Measurements from ENCODE around the gene AICDA. TPM values are rescaled to one million over a fixed set of nuclear protein-coding genes. Genes with fewer than 3 reads are reported as not detected.

Gene AICDA
- polyA plus RNA-seq, 1 donor (not counting 4 experiments of a cell fraction or from before 2014, with no cell fraction given) = not detected

DNA sequence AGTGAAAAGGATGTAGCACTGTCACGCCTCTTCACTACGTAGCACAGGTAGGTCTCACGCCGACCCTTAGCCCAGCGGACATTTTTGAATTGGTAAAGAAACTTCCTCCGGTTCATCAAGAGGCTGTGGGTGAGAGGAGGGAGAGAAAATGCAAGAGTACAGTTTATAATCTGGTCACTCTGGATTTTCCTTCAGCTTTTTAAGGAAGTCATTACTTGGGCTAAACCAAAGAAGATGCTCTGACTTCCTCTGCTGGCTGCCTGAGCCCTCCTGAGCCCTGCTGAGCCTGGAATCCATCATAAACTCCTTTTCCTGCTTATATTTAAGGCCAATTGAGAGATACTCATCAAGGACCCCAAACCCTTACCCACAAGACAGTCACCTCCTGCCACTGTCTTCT lies 5.8 kb downstream of the AICDA start:
- FAIRE-seq (no peak), DNase-seq (ENCODE audit: low read depth, low spot score) (no peak)
- H3K9me3 ChIP-seq (ENCODE audit: control insufficient read depth, low read depth, low read length) = no peaks in the 10 kb centered on the region
- H3K4me1 ChIP-seq (ENCODE audit: control insufficient read depth, extremely low read depth, insufficient read depth, low read length) = no peaks in the 10 kb centered on the region
- dilution Hi-C loops (cut with MboI; ENCODE audit: extremely low pct_ligation_motif_present, low sequenced_read_pairs) = no loop called here
- H3K4me3 ChIP-seq (ENCODE audit: control insufficient read depth in 2 of 3, extremely low read depth in 1 of 3, insufficient read depth in 2 of 3, low read depth in 1 of 3, low read length in 3 of 3) = no peak overlapping the region
- H2AFZ ChIP-seq (ENCODE audit: control insufficient read depth, low read length) = no peak overlapping the region
- no peak for TF ChIP-seq EZH2 (IDR thresholded peaks at IDR 0.05; ENCODE audit: low read length)
- TF ChIP-seq, protein P1, sequence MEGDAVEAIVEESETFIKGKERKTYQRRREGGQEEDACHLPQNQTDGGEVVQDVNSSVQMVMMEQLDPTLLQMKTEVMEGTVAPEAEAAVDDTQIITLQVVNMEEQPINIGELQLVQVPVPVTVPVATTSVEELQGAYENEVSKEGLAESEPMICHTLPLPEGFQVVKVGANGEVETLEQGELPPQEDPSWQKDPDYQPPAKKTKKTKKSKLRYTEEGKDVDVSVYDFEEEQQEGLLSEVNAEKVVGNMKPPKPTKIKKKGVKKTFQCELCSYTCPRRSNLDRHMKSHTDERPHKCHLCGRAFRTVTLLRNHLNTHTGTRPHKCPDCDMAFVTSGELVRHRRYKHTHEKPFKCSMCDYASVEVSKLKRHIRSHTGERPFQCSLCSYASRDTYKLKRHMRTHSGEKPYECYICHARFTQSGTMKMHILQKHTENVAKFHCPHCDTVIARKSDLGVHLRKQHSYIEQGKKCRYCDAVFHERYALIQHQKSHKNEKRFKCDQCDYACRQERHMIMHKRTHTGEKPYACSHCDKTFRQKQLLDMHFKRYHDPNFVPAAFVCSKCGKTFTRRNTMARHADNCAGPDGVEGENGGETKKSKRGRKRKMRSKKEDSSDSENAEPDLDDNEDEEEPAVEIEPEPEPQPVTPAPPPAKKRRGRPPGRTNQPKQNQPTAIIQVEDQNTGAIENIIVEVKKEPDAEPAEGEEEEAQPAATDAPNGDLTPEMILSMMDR (optimal IDR thresholded peaks at IDR 0.05 in 1 of 3, IDR thresholded peaks at IDR 0.05 in 1 of 3, conservative IDR thresholded peaks at IDR 0.05 in 1 of 3; ENCODE audit: extremely low read depth in 1 of 3, insufficient read depth in 2 of 3, low read length in 3 of 3) = no peak
- H3K9ac ChIP-seq (ENCODE audit: control insufficient read depth, extremely low read depth, insufficient read depth, low read length) = no peak overlapping the region
- H3K79me2 ChIP-seq (ENCODE audit: control insufficient read depth, insufficient read depth, low read length) = no peaks in the 10 kb centered on the region
- no peaks in the 10 kb centered on the region for H4K20me1 ChIP-seq (ENCODE audit: control insufficient read depth, extremely low read depth, insufficient read depth, low read length)
- no peaks in the 10 kb centered on the region for H3K9me1 ChIP-seq (ENCODE audit: control insufficient read depth, extremely low read depth, insufficient read depth, low read length)
- no peak overlapping the region for H3K27ac ChIP-seq (ENCODE audit: control insufficient read depth, insufficient read depth, low read length)
- H3K36me3 ChIP-seq (ENCODE audit: control insufficient read depth in 2 of 2, extremely low read depth in 1 of 2, insufficient read depth in 2 of 2, low read length in 2 of 2) = no peaks in the 10 kb centered on the region
- H3K4me2 ChIP-seq (ENCODE audit: control insufficient read depth, extremely low read depth, insufficient read depth, low read depth, low read length) = no peak overlapping the region
- H3K27me3 ChIP-seq (ENCODE audit: control insufficient read depth, extremely low read depth, insufficient read depth, low read length) = no peaks in the 10 kb centered on the region

DNA sequence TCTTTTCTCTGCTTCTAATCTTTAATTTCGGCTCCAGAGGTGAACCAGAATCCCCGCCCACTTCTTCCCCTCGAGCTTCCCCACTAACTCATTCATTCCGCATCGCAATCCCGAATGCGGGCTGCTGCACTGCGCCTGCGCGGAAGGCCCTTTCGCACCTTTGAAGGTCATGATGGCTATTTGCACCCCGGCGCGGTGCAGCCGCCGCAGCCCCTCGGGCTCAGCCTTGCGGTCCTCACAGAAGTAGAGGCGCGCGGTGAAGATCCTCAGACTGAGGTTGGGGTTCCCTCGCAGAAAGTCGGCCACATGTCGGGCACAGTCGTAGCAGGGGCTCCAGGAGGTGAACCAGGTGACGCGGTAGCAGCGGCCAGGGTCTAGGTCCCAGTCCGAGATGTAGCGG lies 7.6 kb downstream of the AICDA start:
- H2AFZ ChIP-seq (ENCODE audit: control insufficient read depth, low read length) = no peak overlapping the region
- H3K27me3 ChIP-seq (ENCODE audit: control insufficient read depth, extremely low read depth, insufficient read depth, low read length) = no peaks in the 10 kb centered on the region
- no peaks in the 10 kb centered on the region for H3K79me2 ChIP-seq (ENCODE audit: control insufficient read depth, insufficient read depth, low read length)
- dilution Hi-C loops (cut with MboI; ENCODE audit: extremely low pct_ligation_motif_present, low sequenced_read_pairs) = no loop called here
- H3K4me3 ChIP-seq (ENCODE audit: control insufficient read depth in 2 of 3, extremely low read depth in 1 of 3, insufficient read depth in 2 of 3, low read depth in 1 of 3, low read length in 3 of 3) = no peak overlapping the region
- H3K4me2 ChIP-seq (ENCODE audit: control insufficient read depth, extremely low read depth, insufficient read depth, low read depth, low read length) = no peak overlapping the region
- no peaks in the 10 kb centered on the region for H4K20me1 ChIP-seq (ENCODE audit: control insufficient read depth, extremely low read depth, insufficient read depth, low read length)
- FAIRE-seq = no peak
- H3K9ac ChIP-seq (ENCODE audit: control insufficient read depth, extremely low read depth, insufficient read depth, low read length) = no peak overlapping the region
- H3K27ac ChIP-seq (ENCODE audit: control insufficient read depth, insufficient read depth, low read length) = no peak overlapping the region
- H3K9me1 ChIP-seq (ENCODE audit: control insufficient read depth, extremely low read depth, insufficient read depth, low read length) = no peaks in the 10 kb centered on the region
- no peaks in the 10 kb centered on the region for H3K9me3 ChIP-seq (ENCODE audit: control insufficient read depth, low read depth, low read length)
- H3K4me1 ChIP-seq (ENCODE audit: control insufficient read depth, extremely low read depth, insufficient read depth, low read length) = no peaks in the 10 kb centered on the region
- no peak for DNase-seq (ENCODE audit: low read depth, low spot score)
- no peaks in the 10 kb centered on the region for H3K36me3 ChIP-seq (ENCODE audit: control insufficient read depth in 2 of 2, extremely low read depth in 1 of 2, insufficient read depth in 2 of 2, low read length in 2 of 2)
- no peak for TF ChIP-seq EZH2 (IDR thresholded peaks at IDR 0.05; ENCODE audit: low read length)
- TF ChIP-seq, protein P1 (optimal IDR thresholded peaks at IDR 0.05 in 1 of 3, IDR thresholded peaks at IDR 0.05 in 1 of 3, conservative IDR thresholded peaks at IDR 0.05 in 1 of 3; ENCODE audit: extremely low read depth in 1 of 3, insufficient read depth in 2 of 3, low read length in 3 of 3) = no peak

Data from keratinocyte (primary cell).